Effector memory CD4-positive, alpha-beta T cell (primary cell): ENCODE data around the gene LCN9.

Experiments
- DNase-seq, 3 donors: peaks; one replicate each; pipeline ENCODE4 v3.0.0-alpha.2; 2020
- H3K27ac ChIP-seq: 2 replicates; pipeline ENCODE4 v1.7.0; 2013; ENCODE audit warnings: mild to moderate bottlenecking, low read length, moderate library complexity; ENCODE audit not compliant: insufficient read depth, poor library complexity, severe bottlenecking
- H3K27me3 ChIP-seq: replicated peaks from 2 replicates; pipeline ENCODE4 v1.7.0; 2013; ENCODE audit warnings: mild to moderate bottlenecking, low read length; ENCODE audit not compliant: insufficient read depth, control insufficient read depth, poor library complexity, severe bottlenecking
- H3K36me3 ChIP-seq: 2 replicates; pipeline ENCODE4 v1.7.0; 2013; ENCODE audit warnings: mild to moderate bottlenecking, low read length, moderate library complexity; ENCODE audit not compliant: control insufficient read depth, insufficient read depth
- H3K4me1 ChIP-seq: 2 replicates; pipeline ENCODE4 v1.7.0; 2013; ENCODE audit warnings: low read length, mild to moderate bottlenecking; ENCODE audit not compliant: control insufficient read depth, insufficient read depth, poor library complexity, severe bottlenecking
- H3K4me3 ChIP-seq: 2 replicates; pipeline ENCODE4 v1.7.0; 2013; ENCODE audit warnings: low read length, low read depth, mild to moderate bottlenecking; ENCODE audit not compliant: insufficient read depth, poor library complexity, severe bottlenecking
- H3K9me3 ChIP-seq: 2 replicates; pipeline ENCODE4 v1.7.0; 2013; ENCODE audit warnings: mild to moderate bottlenecking, low read length, moderate library complexity; ENCODE audit not compliant: control insufficient read depth

The LCN9 gene

DNA sequence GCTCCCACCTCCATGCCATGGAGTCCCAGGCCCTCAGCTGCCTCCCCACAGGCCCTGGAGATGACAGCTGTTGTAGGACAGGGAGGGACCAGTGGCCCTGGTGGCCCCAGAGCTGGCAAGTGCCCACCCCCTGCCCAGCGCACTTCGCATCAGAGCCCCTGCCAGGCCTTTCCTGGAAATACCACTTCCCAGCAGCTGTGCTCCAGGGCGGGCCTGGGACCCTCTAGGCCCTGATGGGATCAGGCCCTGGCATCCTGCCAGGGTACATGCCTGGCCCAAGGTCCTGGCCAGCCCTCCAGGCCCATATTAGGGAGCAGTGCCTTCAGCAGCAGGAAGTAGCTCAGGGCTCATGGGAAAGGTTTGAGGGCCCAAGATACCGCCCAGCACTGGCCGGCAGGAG lies 41.4 kb downstream of the LCN9 start:
- DNase-seq, result no peak
- H3K4me3 ChIP-seq, result no peak overlapping the region
- peaks cover 13% of the 10 kb centered on the region for H3K27me3 ChIP-seq
- no peaks in the 10 kb centered on the region for H3K9me3 ChIP-seq
- peaks cover 5% of the 10 kb centered on the region for H3K4me1 ChIP-seq
- no peak overlapping the region for H3K27ac ChIP-seq
- no peaks in the 10 kb centered on the region for H3K36me3 ChIP-seq

DNA sequence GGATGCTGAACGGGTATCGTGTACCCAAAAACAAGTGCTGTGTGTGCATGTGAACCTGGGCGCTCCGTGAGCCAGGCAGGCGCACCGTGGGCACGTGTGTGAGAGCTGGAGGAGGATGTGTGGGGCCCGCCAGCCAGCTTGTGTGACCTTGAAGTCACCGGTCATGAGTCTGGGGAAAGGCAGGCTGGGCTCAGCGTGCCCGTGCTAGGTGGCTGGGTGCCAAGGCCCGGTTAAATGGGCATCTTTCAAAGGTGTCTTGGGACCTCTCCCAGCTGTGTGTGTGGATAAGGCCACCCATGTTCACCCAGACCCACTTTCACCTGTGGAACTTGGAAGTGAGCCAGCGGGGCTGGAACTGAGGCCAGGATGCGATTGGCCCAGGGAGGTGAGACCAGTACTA lies 42.3 kb downstream of the LCN9 start:
- Histone ChIP-seq H3K9me3 (no peaks in the 10 kb centered on the region), H3K4me1 (peaks cover 5% of the 10 kb centered on the region), H3K27me3 (peaks cover 13% of the 10 kb centered on the region), H3K4me3 (no peak overlapping the region), H3K36me3 (no peaks in the 10 kb centered on the region), H3K27ac (no peak overlapping the region)
- DNase-seq, result no peak

GRCh38 chr9:135706288-135706687 lies 43.2 kb downstream of the LCN9 start:
- Histone ChIP-seq H3K9me3 (no peaks in the 10 kb centered on the region), H3K4me3 (no peak overlapping the region), H3K36me3 (no peaks in the 10 kb centered on the region), H3K4me1 (peaks cover 5% of the 10 kb centered on the region), H3K27ac (no peak overlapping the region), H3K27me3 (peaks cover 13% of the 10 kb centered on the region)
- no peak for DNase-seq

GRCh38 chr9:135707252-135708138 lies 44.4 kb downstream of the LCN9 start:
- no peak for DNase-seq
- H3K27ac ChIP-seq, result no peak overlapping the region
- H3K4me1 ChIP-seq, result no peaks in the 10 kb centered on the region
- H3K36me3 ChIP-seq, result no peaks in the 10 kb centered on the region
- peaks cover 8% of the 10 kb centered on the region for H3K27me3 ChIP-seq
- H3K9me3 ChIP-seq, result no peaks in the 10 kb centered on the region
- no peak overlapping the region for H3K4me3 ChIP-seq

GRCh38 chr9:135708164-135708563 lies 45.1 kb downstream of the LCN9 start:
- peaks cover 4% of the 10 kb centered on the region for H3K27me3 ChIP-seq

DNA sequence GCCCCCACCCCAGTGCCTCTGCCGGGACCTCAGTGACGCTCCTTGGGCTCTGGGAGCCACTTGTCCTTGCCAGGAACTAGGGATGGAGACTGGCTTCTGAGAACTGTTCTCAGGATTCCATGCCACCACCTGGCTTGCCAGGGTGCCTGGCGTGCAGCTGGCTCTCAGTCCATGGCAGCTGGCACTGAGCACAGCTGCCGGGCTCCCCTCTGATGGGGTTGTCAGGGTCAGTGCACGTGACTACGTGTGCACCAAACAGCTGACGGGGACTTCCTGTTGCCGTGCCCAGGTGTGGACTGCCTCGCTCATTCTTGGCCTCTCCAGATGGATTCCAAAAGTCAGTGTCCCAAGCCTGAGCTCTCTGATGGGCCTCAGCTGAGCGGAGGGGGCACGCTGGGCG lies 48.3 kb downstream of the LCN9 start:
- Histone ChIP-seq H3K27me3 (peaks cover 16% of the 10 kb centered on the region), H3K36me3 (no peaks in the 10 kb centered on the region), H3K4me1 (no peaks in the 10 kb centered on the region), H3K27ac (no peak overlapping the region), H3K4me3 (no peak overlapping the region), H3K9me3 (no peaks in the 10 kb centered on the region)
- DNase-seq, result no peak

More at GRCh38 chr9:135708164-135708563, 45.1 kb downstream of the LCN9 start:
- Histone ChIP-seq H3K9me3 (no peaks in the 10 kb centered on the region), H3K4me1 (no peaks in the 10 kb centered on the region), H3K27ac (no peak overlapping the region), H3K36me3 (no peaks in the 10 kb centered on the region), H3K4me3 (no peak overlapping the region)
- DNase-seq, result no peak

DNA sequence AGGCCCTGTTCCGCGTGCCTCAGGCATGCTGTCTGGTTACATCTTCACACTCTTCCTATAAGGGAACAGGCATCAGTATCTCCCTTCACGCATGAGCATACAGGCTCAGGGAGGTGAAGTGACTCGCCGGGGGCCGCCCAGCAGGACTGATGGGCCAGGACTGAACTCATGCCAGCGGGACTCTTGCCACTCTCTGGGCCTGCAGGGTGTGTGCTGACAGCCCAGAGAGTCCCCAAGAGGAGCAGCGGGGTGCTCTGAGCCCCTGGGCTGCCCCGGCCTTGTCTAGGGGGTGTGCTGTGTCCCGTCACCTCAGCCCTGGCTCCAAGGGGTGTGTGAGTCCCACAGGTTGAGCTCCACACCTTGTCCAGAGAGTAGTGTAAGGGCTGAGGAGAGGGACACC lies 48.8 kb downstream of the LCN9 start:
- peaks cover 16% of the 10 kb centered on the region for H3K27me3 ChIP-seq
- H3K9me3 ChIP-seq, result no peaks in the 10 kb centered on the region
- no peak overlapping the region for H3K27ac ChIP-seq
- DNase-seq, result no peak
- H3K36me3 ChIP-seq, result no peaks in the 10 kb centered on the region
- H3K4me3 ChIP-seq, result no peak overlapping the region
- H3K4me1 ChIP-seq, result no peaks in the 10 kb centered on the region

- H3K27ac ChIP-seq, result no peak overlapping the region
- H3K4me3 ChIP-seq, result no peak overlapping the region
- peaks cover 16% of the 10 kb centered on the region for H3K27me3 ChIP-seq
- DNase-seq, result no peak
- no peaks in the 10 kb centered on the region for H3K4me1 ChIP-seq
- H3K36me3 ChIP-seq, result no peaks in the 10 kb centered on the region
- H3K9me3 ChIP-seq, result no peaks in the 10 kb centered on the region
Measured at GRCh38 chr9:135712613-135713295, 49.6 kb downstream of the LCN9 start.

GRCh38 chr9:135714242-135715055 lies 51.3 kb downstream of the LCN9 start:
- Histone ChIP-seq H3K27me3 (peaks cover 16% of the 10 kb centered on the region), H3K9me3 (no peaks in the 10 kb centered on the region), H3K27ac (no peak overlapping the region), H3K4me1 (no peaks in the 10 kb centered on the region), H3K36me3 (no peaks in the 10 kb centered on the region), H3K4me3 (no peak overlapping the region)
- DNase-seq, result no peak
